ENCODE measurements around the gene HDHD3.

DNA sequence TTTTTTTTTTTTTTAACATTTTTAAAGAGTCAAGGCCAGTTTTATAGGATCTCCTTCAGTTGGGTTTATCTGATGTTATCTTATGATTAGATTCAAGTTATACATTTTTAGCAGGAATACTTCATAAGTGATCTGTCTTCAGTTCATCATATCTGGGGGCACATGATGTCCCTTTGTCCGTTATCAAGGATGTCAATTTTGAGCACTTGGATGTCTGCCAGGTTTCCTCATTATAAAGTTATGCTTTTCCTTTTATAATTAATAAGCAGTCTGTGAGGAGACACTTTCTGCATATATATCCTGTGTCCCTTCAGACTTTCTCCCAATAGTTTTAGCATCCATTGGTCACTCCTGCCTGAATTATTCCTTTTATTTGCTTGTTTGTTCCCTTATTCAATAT is 11.8 kb downstream of the HDHD3 start:
- TF ChIP-seq CTCF (conservative IDR thresholded peaks at IDR 0.05), result no peak
- no peak for TF ChIP-seq EZH2 (IDR thresholded peaks at IDR 0.05; ENCODE audit: low read depth)
